ENCODE data around the gene BRPF3.

The BRPF3 gene

DNA sequence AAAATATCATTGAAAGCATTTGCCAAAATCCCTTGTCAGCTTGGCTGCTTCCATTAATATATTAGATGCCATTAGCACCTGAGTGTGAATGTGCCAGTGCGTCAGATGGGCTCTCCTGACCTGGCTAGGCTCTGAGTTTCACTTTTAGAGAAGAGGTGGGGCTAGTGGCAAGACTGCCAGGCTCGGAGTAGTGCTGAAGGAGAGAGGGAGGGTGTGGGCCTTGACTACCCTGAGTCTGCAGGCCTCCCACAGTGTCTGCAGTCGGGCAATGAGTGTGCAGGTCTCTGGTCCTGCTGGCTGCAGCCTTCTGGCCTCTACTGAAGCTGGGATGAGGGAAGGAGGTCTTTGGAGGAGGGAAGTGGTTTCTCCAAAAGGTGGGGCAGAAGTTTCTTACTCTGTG, 38.8 kb downstream of the BRPF3 start:
- no peak for DNase-seq

DNA sequence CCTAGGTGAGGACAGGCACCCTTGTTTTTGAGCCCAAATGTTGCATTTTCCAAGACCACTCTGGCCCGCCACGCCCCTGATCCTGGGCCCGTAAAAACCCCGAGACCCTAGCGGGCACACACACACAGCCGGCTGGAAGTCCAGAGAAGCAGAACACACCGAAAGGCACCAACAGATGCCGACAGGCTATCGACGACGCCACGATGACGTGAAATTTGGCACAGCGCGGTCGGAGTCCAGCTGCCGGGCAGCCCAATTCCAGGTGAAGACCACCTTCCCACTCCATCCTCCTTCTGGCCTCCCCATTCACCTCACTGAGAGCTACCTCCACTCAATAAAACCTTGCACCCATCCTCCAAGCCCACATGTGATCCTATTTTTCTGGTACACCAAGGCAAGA, 39.3 kb downstream of the BRPF3 start:
- DNase-seq = no peak

DNA sequence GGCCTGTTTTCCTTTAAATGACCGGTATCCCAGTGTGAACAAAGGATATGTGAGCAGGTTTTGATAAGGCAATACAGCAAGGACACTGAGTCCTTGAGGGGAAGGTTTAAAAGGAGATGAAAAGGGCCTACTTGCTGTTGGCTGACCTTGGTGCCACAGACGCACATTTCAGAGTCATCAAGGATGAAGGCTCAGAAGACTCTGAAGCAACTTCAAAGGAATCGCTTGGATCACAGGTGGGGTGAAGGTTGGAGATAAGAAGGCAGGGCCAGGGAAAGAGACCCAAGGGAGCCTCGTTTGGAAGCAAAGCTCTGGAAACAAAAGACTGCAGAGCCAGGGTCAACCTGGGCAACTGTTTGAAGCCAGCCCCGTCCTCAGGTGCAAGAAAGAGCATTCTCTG, 43.2 kb downstream of the BRPF3 start:
- no peak for DNase-seq

DNA sequence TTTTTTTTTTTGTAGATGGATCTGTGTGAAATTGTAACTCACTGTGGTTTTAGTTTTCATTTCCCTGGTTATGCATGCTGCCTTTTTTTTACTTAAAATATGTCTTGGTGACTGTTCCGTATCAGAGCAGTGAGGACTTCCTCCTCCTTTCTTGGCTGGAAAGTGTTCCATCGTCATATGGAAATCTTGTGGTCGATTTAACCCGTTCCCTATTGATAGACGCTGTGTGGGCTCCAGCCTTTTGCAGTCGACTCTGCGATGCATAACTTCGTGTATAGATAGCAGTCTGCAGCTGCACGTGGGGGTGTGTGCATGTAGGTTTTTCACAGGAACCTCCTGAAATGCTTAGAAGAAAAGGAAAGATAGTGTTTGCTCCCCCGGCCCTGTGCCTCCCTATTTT, 45.2 kb downstream of the BRPF3 start:
- DNase-seq = peak; percentile 41

DNA sequence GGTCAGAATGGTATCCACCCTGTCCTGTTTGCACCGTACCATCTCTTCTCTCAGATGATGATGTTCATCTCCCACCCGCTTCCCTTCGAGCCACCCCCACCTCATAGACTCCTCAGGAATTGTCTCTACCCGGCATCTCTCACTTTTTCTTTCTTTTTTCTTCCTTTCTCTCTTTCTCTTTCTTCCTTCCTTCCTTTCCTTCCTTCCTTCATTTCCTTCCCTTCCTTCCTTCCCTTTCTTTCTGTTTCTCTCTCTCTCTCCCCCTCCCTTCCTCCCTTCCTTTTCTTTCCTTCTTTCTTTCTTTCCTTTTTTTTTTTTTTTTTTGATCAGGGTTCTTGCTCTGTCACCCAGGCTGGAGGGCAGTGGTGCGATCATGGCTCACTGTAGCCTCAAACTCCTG, 45.6 kb downstream of the BRPF3 start:
- no peak for DNase-seq

DNA sequence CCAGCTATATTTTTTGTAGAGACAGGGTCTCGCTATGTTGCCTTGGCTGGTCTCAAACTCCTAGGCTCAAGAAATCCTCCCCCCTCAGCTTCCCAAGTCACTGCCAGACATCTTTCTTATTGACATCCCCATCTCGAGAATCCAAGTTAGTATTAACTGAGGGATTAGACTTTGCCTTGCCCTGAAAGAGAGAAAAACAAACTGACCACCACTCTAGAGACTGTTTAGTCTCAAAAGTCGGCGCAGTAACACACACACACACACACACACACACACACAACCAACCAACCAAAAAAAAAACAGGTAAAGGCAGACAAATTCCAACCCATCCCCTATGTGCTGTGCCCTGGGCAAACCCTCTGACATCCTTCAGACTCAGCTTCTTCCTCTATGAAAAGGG, 46.1 kb downstream of the BRPF3 start:
- DNase-seq = no peak

DNA sequence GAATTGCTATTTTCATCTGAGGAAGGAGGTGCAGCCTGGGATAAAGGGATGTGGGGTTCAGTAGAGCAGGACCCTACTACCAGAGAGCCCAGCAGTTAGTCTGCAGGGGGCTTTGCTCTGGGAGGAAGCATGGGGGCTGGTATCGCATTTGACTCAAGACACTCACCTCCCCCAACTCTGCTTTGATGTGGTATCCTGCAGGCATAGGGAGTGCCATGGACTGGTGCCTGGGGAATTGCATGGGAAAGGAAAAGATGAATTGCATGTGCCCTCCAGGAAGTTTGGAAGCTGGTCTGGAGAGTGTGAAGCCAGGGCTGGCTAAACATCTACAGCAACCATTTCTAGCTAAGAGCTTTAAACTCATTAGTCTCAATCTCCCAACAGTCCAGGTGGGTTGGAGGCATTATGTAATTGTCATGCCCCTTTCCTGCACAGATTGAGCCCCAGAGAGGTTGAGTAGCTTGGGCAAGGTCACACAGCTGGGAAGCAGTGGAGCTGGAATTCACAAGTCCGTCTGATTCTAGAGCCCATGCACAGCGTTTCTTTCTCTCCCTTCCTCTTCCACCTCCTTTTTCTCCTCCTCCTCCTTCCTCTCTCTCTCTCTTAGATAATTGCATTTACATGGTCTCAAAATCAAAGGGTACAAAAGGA, 47.1 kb downstream of the BRPF3 start:
- no peak for DNase-seq

DNA sequence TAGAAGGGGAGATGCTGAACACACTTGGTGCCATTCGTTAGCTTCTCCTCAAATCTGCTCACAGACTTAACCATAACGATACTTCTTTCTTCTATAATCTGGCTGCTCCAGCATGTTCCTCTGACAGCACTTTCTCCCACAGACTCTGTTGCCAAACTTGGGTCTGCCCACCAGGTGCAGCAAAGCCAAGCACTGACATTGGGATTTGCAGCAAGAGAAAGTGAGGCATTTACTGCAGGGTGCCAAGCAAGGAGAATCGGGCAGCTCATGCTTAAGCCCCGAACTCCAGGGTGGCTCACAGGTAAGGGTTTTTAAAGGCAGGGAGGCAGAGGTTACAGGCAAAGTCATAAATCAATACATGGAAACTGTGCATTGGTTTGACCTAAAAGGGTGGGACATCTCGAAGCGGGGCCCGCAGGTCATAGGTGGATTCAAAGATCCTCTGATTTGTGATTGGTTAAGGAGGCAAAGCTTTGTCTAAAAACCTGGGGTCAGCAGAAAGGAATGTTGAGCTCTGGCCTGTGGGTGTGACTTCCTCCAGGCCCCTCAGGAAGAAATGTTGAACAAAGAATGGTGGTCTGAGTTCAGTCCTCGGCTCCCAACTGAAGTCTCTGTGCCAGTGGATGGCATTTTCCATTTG, 48.2 kb downstream of the BRPF3 start:
- no peak for DNase-seq

DNA sequence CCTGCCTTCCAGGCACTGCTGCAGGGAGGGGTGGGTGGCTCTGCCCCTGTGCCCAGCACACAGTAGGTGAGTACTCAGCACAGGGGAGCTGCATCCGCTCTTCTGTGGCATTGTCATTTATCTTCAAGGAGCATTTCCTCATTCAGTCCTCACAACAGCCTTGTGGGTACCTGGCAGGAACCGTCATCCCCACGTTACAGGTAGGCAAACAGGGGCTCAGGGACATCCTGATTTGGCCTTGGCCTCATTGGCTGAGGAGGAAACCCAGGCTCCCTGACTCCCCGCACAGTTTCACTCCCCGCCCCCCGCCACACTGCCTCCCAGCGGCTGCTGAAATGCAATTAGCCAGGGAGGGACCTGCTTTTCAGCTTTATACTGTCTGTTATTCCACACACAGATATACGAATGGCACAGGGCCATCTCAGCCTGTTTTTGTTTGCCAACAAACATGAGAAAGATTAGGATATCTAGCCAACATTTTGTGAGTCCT, 49.1 kb downstream of the BRPF3 start:
- no peak for DNase-seq

DNA sequence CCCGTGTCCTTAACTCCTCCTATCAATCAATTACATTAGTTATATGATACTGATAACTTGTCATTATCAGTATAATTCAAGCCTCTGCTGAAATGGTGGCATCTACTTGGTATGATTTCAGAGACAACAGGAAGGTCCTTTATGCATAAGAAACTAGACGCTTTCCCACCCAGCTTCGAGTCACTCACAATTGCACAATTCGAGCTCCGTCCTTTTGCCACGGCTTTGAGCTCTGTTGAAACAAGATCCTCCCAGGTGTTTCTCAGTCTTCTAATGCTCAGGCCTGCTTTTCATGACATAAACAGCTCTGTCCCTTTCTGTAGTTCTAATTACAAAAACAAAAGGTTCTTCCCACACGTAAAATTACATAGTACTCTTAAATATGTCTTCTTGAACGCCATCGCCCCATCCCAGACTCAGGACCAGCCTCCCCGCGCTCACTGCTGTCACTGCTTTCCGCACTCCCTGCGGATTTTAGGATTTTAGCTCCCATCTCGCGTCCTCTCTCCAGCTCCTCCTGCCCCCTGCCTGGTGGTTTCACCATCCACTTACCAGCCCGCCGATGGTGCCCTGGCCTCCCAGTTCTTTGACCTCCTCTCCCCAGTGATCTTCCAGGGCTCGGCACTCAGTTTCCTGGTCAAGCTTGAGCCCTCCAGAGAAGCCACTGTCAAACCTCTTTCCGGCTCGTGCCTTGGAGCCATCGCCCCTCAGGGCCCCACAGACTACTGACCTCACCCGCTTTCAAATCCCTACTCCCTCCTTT, 50.1 kb downstream of the BRPF3 start:
- DNase-seq = no peak

DNA sequence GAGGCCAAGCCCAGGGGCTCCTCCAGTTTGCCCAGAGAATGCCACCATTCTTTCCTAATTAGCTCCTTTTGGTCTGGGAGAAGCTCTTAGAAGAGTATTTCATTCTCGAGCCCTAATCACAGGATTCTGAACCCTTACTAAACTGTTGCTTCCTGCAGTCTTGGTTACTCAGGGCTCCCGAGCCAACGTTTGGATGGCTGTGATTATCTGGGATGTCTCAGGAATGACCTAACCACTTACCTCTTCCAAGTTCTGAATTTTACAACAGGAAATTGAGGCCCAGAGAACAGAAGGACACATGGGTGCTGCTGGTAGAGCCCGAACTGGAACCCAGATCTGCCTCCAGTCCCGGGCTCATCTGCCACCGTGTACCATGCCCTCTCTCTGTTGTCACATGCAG, 51.1 kb downstream of the BRPF3 start:
- no peak for DNase-seq

DNA sequence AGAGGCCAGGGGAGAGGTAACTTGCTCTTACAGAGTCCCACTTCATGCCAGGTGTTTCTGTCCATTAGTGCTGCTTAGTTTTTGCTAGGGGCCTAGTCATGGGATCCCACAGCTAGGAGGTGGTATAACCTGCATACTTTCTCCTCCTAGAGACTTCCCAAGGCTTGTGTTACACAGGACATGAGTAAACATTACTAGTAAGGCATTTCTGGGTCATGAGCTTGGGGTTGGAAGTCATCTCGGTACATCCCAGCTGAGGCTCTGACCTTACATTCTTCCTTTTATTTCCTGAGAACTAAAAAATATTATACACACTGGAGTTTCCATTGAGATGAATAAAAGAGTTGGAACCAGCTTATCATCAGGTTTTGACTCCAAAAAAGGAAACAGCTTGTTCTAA, 52.4 kb downstream of the BRPF3 start:
- DNase-seq = no peak

DNA sequence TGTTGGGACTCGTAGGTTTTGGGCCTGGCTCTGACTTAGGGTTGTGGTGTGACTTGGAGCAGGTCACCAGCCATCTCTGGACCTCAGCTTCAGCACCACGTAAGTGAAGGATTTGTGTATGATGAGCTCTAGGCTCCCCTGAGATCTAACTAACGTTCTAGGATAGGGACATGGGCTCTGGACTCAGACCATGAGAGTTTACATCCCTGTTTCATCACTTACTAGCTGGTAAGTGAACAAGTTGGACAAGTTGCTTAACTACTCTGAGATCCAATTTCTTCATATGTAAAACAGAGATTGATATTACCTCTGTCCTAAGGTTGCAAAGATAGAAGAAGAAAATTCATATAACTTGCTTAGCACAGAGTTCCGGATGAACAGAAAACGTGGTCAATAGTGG, 53.0 kb downstream of the BRPF3 start:
- no peak for DNase-seq

DNA sequence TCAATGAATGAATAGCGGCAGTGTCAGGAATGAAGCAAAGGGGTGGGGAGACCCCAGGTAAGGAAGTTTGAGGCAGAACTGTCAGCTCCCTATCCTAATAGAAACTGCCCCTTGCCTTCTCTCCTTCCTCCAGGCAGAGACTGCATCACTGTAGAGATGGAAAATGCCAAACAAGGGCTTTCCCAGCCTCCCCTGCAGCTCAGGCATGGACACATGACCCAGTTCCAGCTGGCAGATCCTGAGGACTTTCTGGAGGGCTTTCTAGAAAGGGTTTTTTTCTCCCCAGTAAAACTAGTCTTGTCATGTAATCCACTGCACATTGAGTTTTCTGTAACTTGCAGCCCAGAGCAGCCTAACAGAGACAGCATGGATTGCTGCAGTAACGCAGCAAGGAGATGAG, 55.5 kb downstream of the BRPF3 start:
- DNase-seq = no peak

DNA sequence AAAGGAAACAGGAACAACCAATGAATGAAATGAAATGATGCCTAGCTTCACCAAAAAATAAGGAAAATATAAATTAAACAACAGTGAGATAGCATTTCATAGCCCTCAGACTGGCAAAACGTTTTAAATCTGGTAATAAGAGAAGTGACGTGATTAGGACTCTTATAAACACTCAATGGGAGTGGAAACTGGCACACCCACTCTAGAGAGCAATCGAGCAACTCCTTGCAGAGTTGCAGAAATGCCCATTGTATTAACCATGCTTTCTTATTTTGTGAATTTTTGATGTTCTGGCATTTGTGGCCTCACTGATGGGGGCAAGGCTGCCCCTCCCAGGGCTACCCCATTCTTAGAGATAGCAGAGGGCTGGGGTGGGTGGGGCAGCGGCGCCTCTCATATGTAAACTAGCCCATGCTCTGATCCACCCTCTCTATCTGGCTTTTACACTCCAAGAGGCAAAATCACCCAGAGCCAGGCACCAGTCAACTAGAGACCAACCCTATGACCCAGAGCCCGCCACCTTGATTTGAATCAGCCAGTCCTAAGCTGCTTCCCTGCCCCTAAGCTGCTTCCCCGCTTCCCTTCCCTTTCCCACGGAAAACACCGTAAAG, 67.0 kb downstream of the BRPF3 start:
- DNase-seq = no peak

DNA sequence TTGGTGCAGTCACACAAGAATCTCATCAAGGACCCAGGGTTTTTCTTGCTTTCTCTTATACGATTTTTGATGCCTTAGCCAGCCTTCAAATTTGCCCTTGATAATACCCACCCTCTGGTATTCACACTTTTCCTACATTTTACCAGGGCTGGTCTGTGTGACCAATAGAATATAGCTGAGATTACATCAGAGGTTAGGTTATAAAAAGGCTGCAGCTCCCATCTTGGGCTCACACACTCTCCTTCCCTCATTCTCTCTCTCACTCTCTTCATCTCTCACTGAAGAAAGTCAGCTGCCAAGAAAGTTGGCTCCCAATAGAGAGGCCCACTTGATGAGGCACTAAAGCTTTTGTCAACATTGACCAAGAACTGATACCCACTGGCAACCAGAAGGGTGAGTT, 69.2 kb downstream of the BRPF3 start:
- DNase-seq = no peak

DNA sequence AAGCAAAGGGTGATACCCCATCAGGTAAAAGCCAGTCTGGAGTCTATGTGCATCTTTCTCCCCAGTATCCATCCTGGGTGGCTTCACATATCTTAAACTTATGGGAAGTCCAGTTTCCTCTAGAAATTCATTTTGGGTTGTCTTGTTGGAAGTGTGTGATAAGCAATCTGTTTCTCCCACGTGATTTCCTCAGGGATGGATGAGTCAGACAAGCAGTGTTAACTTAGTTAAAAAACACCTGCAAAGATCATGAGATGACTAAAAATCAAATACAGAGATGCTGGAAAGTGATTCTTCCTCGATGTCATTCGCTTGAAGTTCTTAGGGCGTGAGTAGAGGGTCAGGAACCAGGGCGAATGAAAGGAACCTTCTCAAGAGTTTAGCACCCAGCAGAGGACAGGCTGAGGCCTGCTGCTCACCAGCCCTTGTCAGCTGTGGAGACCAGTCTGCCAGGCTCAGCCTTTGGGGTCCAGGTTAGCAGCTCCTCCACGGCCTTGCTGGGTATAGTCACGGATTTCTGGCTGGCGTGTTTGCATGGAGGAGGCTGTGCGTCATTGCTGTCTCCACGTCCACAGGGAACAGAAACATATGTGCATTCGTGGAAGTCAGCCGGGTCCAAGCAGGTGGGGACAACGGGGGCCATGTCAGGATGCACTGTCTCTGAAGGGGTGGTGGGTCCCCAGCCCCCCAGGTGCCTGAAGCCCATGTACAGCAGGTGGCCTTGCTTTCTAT, 70.5 kb downstream of the BRPF3 start:
- no peak for DNase-seq

DNA sequence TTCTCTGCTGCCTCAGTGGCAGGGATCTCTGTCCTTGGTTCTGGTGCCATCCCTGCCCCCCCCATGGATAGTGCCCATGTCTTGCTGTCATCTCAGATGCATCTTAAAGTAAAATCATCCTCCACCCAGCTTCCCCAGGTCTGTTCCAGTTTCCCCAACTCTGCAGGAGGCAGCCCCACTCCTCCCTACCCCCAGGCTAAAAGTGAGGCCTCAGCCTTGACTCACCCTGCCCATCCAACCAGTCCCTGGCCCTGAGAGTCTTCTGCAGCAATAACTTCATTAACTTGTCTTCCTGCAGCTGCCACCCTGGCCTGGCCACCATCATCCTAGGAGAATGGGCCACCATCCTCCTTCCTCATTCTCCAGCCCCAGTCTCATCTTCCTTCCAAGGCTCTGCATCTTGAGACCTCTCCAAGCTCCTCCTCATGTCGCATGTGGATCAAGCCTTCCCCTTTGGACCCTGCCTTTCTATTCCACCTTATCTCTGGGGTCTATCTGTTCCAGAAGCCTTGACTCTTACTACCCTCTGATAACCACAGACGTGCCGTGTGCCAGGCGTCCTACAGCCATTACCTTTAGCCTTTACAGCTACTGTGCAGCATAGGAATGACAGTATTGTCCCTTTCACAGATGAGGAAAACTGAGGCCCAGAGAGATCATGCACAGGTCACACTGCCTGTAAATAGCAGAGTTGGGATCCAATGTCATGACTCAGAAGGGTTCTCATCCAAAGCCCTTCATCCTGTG, 71.4 kb downstream of the BRPF3 start:
- DNase-seq = no peak

DNA sequence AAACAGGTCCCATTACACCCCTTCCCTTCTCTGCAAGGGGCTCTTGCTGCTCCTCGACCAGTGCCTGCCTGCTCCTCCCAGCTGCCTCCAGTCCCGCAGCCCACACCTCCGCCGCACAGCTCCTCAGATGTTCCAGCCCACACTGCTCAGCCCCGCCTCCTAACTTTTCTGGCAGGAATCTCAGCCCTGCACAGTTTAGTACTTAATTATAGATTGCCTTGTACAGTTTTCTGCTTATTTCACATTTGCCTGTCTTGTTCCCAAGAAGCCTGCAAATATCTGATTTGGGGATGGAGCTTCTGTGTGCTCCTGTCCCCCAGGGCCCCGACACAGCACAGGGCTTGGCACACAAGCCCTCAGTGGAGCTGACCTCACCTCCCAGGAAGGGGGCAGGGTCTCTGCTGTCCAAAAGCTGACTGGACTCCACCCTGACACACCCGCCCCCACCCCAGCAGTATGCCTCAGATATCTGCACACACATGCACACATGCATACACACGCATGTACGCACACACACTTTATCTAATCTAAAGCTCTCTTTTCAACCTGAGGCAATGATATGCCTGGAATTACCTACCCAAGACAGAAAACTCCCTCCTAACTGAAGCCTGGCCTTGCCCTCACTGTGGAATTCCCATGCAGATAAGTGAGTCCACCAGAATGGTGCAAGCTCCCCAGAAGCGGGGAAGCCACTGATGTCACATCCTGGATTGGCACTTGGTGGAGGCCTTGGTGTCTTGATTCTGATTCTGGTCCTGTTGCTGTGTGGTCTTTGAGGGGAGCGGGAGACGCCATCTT, 72.1 kb downstream of the BRPF3 start:
- no peak for DNase-seq

DNA sequence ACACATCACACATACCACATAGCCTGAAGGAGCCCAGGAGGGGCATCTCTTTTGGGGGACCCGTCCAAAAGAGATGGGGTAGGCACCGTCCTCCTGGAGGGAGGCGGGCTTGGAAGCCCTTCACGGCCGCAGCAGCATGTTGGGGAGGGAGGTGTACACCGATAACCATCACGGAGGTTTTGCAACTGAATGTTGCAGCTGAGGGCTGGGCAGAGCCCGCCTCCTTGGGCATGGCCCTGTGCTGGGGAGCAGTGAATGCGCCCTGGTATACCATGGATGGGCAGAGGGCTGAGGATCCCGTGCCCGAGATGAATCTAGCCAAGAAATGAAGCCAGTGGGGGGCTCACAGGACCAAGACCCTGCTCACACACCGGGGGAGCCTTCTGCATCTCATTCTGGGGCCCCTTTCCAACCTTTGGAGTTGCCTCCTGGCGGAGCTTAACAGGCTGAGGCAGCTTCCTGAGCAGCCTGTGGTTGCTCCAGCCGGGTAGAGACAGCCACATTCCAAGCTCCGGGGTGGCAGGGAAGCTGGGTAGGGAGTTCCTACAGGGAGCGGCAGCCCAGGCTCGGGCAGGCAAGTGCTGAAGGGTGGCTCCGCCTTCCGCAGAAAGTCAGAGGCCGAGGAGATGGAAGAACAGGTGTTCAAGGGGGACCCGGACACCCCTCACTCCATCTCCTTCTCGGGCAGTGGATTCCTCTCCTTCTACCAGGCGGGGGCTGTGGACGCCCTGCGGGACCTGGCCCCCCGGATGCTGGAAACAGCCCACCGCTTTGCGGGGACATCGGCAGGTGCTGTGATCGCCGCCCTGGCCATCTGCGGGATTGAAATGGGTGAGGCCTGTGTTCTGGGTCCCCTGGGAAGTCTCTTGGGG, 73.5 kb downstream of the BRPF3 start, which contains the start of gene PNPLA1:
PNPLA1 (plus strand) TSS at position 227 of the 872 bp plus-strand sequence; CDS start at position 627, 400 bp downstream.
- no peak for DNase-seq

All from SIG-M5 (cell line).